HepG2 (cell line): ENCODE measurements around the gene CDH23. TPM values are rescaled to one million over a fixed set of nuclear protein-coding genes. Genes with fewer than 3 reads are reported as not detected.

Experiments used
- ATAC-seq: fragments of 200-7000 bp; cut with Tn5 transposase; 3 replicates; pipeline ENCODE4 v1.9.1; 2020; ENCODE audit warnings: mild to moderate bottlenecking, moderate library complexity
- BruUV-seq: library from RNA; stranded (reverse); fragments of 400-500 nt; replicated peaks from 2 replicates; lab custom pipeline; 2021; lab: Mats Ljungman, UMichigan
- CTCF ChIA-PET: fragments of 300-600 bp; formaldehyde crosslinking; extraction: SDS; loops from one replicate; lab custom pipeline; 2021; ENCODE audit warnings: low total read pairs, inconsistent platforms, low intra/inter-chr PET ratio; lab: Yijun Ruan, JAX
- POLR2A ChIA-PET: fragments of 350-600 bp; sonication (Branson Sonifier 250); formaldehyde crosslinking; loops from one replicate; lab custom pipeline; 2020; ENCODE audit warnings: antibody characterized with exemption, inconsistent platforms; lab: Yijun Ruan, JAX
- DNase-seq: peaks from one replicate; pipeline ENCODE4 v3.0.0-alpha.2; 2015; ENCODE audit warnings: low spot score
- FAIRE-seq: peaks from 3 replicates; lab custom pipeline; 2011; peaks lifted over from hg19 to GRCh38; lab: Jason Lieb, UNC
- H2AFZ ChIP-seq: one replicate; pipeline ENCODE4 v1.6.1; 2011; ENCODE audit warnings: low read length, inconsistent platforms
- H3K27ac ChIP-seq: fragments of 300-600 bp; 3 replicates; pipeline ENCODE4 v1.8.0; 2011; ENCODE audit warnings: mixed run types, mild to moderate bottlenecking, mixed read lengths, low read length, inconsistent platforms; ENCODE audit not compliant: insufficient read depth; ENCODE audit errors: extremely low read length
- H3K27me3 ChIP-seq, 2 experiments: fragments of 200-600 bp in 1 of 2; 2 replicates in 1 of 2; 3 replicates in 1 of 2; pipeline versions ENCODE4 v1.6.0 to v1.8.0; 2011; ENCODE audit warnings: low read length in 2 of 2, mild to moderate bottlenecking in 2 of 2, moderate library complexity in 2 of 2, inconsistent platforms in 1 of 2; ENCODE audit not compliant: insufficient read depth in 2 of 2, control insufficient read depth in 1 of 2
- H3K36me3 ChIP-seq, 2 experiments: fragments of 200-600 bp in 1 of 2; replicated peaks in 1 of 2; 2 replicates in 1 of 2; 3 replicates in 1 of 2; pipeline versions ENCODE4 v1.5.1 to v1.8.0; 2011; ENCODE audit warnings: low read length in 2 of 2, inconsistent platforms in 1 of 2; ENCODE audit not compliant: insufficient read depth in 2 of 2, control insufficient read depth in 1 of 2
- H3K4me1 ChIP-seq: 2 replicates; pipeline ENCODE4 v1.5.1; 2012; ENCODE audit warnings: low read length, inconsistent platforms; ENCODE audit not compliant: insufficient read depth
- H3K4me2 ChIP-seq: 2 replicates; pipeline ENCODE4 v1.6.0; 2011; ENCODE audit warnings: low read depth, low read length, inconsistent platforms
- H3K4me3 ChIP-seq, 3 experiments: fragments of 200-600 bp in 1 of 3; sonication (generic), shearing (Covaris generic) in 1 of 3; replicated peaks in 1 of 3; 2 replicates each; pipeline ENCODE4 v1.5.1; 2011 to 2016; ENCODE audit warnings: low read length in 3 of 3, inconsistent platforms in 2 of 3, low read depth in 2 of 3, mild to moderate bottlenecking in 2 of 3, control low read depth in 1 of 3, mixed read lengths in 1 of 3; ENCODE audit not compliant: insufficient read depth in 1 of 3
- H3K79me2 ChIP-seq: one replicate; pipeline ENCODE4 v1.6.1; 2011; ENCODE audit warnings: low read length, inconsistent platforms; ENCODE audit not compliant: insufficient read depth
- H3K9ac ChIP-seq: 2 replicates; pipeline ENCODE4 v1.6.0; 2011; ENCODE audit warnings: mild to moderate bottlenecking, low read depth, low read length, inconsistent platforms; ENCODE audit not compliant: insufficient read depth
- H3K9me3 ChIP-seq: 2 replicates; pipeline ENCODE4 v1.5.1; 2012; ENCODE audit warnings: mild to moderate bottlenecking, low read length
- H4K20me1 ChIP-seq: 2 replicates; pipeline ENCODE4 v1.6.0; 2011; ENCODE audit warnings: inconsistent platforms, mild to moderate bottlenecking, low read length, moderate library complexity; ENCODE audit not compliant: insufficient read depth
- ARNTL ChIP-seq: sonication (generic); formaldehyde crosslinking; IDR thresholded peaks from 2 replicates; pipeline ENCODE4 v1.4.0; 2020; ENCODE audit warnings: mild to moderate bottlenecking, missing genetic modification reagents
- GLMP ChIP-seq: sonication (generic); formaldehyde crosslinking; IDR thresholded peaks from 2 replicates; pipeline ENCODE4 v1.9.0; 2021; ENCODE audit warnings: missing genetic modification reagents, mild to moderate bottlenecking, borderline replicate concordance
- POLR2AphosphoS5 ChIP-seq: IDR thresholded peaks from 2 replicates; pipeline ENCODE4 v1.6.1; 2012; ENCODE audit warnings: low read depth, low read length
- SNAI1 ChIP-seq: sonication (generic); formaldehyde crosslinking; IDR thresholded peaks from 2 replicates; pipeline ENCODE4 v1.5.0; 2020; ENCODE audit warnings: mild to moderate bottlenecking, missing genetic modification reagents, borderline replicate concordance
- ZFP90 ChIP-seq: sonication (generic); formaldehyde crosslinking; IDR thresholded peaks from 2 replicates; pipeline ENCODE4 v1.8.0; 2022; ENCODE audit warnings: missing genetic modification reagents, mild to moderate bottlenecking, inconsistent platforms, borderline replicate concordance
- ZNF225 ChIP-seq: sonication (generic); formaldehyde crosslinking; IDR thresholded peaks from 2 replicates; pipeline ENCODE4 v1.4.0; 2020; ENCODE audit warnings: mild to moderate bottlenecking, missing genetic modification reagents
- ZNF724P ChIP-seq: sonication (generic); formaldehyde crosslinking; IDR thresholded peaks from 2 replicates; pipeline ENCODE4 v1.8.0; 2022; ENCODE audit warnings: missing genetic modification reagents, borderline replicate concordance
- WGBS: methylation state at CpG from one replicate; pipeline ENCODE4 v1.1.6; 2017; ENCODE audit warnings: low lambda C conversion rate; 5-methylcytosine and 5-hydroxymethylcytosine counted together
- in situ Hi-C: cut with HindIII; loops from 2 replicates; pipeline ENCODE4 v1.10.0; 2017; ENCODE audit warnings: low pct_unique_long_range_greater_than_20kb; ENCODE audit not compliant: extremely low pct_ligation_motif_present
- intact Hi-C: fragments of 100-400 bp; cut with micrococcal nuclease; formaldehyde crosslinking; loops from one replicate; pipeline ENCODE4 v1.10.0; 2022; ENCODE audit not compliant: unreplicated experiment
- polyA plus RNA-seq, 8 experiments: library from polyadenylated mRNA; depleted of rRNA in 3 of 8; stranded (reverse) in 7 of 8; unstranded in 1 of 8; fragments of >200 nt; fragmentation: Illumina TruSeq in 4 of 8; extraction: Trizol in 4 of 8; gene quantifications; 2 replicates each; pipeline versions ENCODE4 v1.2.1 to v1.2.3, GENCODE V29; 2011 to 2016; ENCODE audit warnings: low read depth in 4 of 8, missing spikeins in 1 of 8, mixed read lengths in 1 of 8; ENCODE audit not compliant: insufficient read depth in 1 of 8
- total RNA-seq, 5 experiments: library from RNA; depleted of rRNA; stranded (reverse); fragments of >200 nt; fragmentation: Illumina TruSeq; extraction: Trizol; gene quantifications; 2 replicates each; pipeline ENCODE4 v1.2.3, GENCODE V29; 2016; ENCODE audit warnings: low read depth in 1 of 5
- TF ChIP-seq, protein P1 (sequence below): sonication (generic); formaldehyde crosslinking; IDR thresholded peaks from 2 replicates; pipeline ENCODE4 v1.5.0; 2020; ENCODE audit warnings: mild to moderate bottlenecking, missing genetic modification reagents
- TF ChIP-seq, protein P2 (sequence below), 2 experiments: IDR thresholded peaks; 2 replicates each; pipeline ENCODE4 v1.6.1; 2011 to 2012; ENCODE audit warnings: low read length in 2 of 2, borderline replicate concordance in 1 of 2, low read depth in 1 of 2, mild to moderate bottlenecking in 1 of 2, moderate library complexity in 1 of 2
- TF ChIP-seq, protein P3 (sequence below): sonication (generic); formaldehyde crosslinking; IDR thresholded peaks from 2 replicates; pipeline ENCODE4 v1.4.0; 2020; ENCODE audit warnings: low read depth, mild to moderate bottlenecking, missing genetic modification reagents

Gene CDH23
- total and polyA plus RNA-seq, 2 of the 13 experiments (the other 11 are each of a cell fraction or from before 2014, with no cell fraction given), result 0.13 TPM; not detected in 1

DNA sequence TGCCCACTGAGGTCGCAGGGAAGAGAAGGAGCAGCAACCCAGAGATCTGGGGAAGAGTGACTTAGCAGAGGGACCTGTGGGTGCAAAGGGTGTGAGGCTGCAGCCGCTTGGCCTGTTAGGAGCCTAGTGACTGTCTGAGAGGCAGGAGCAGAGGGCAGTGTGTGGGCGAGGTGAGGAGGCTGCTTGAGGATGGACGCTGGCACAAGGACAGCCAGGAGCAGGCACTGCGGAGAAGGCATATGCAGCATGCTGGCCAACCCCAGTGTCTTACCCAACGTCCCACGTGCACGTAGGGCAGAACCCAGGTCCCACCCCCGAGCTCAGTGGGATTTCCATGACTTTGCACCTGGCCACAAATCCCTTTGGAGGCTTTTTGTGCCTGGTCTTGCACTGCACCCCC is 268.7 kb downstream of the CDH23 start:
- ATAC-seq (no peak), DNase-seq (no peak), FAIRE-seq (no peak)
- in situ Hi-C loops, result no loop called here
- Histone ChIP-seq H3K4me3 (no peak overlapping the region), H3K4me1 (no peaks in the 10 kb centered on the region), H3K36me3 (no peaks in the 10 kb centered on the region), H3K4me2 (no peak overlapping the region), H3K27ac (no peak overlapping the region), H2AFZ (no peak overlapping the region), H3K27me3 (peaks cover 4 to 5% of the 10 kb centered on the region in 2 experiments; a peak in 2 of 5 replicates), H3K9ac (no peak overlapping the region), H3K79me2 (no peaks in the 10 kb centered on the region), H3K9me3 (no peaks in the 10 kb centered on the region), H4K20me1 (no peaks in the 10 kb centered on the region)
- TF ChIP-seq, protein P1, sequence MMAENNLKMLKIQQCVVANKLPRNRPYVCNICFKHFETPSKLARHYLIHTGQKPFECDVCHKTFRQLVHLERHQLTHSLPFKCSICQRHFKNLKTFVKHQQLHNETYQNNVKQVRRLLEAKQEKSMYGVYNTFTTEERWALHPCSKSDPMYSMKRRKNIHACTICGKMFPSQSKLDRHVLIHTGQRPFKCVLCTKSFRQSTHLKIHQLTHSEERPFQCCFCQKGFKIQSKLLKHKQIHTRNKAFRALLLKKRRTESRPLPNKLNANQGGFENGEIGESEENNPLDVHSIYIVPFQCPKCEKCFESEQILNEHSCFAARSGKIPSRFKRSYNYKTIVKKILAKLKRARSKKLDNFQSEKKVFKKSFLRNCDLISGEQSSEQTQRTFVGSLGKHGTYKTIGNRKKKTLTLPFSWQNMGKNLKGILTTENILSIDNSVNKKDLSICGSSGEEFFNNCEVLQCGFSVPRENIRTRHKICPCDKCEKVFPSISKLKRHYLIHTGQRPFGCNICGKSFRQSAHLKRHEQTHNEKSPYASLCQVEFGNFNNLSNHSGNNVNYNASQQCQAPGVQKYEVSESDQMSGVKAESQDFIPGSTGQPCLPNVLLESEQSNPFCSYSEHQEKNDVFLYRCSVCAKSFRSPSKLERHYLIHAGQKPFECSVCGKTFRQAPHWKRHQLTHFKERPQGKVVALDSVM (CRISPR knock-in tag), result no peak
- TF ChIP-seq, protein P2, sequence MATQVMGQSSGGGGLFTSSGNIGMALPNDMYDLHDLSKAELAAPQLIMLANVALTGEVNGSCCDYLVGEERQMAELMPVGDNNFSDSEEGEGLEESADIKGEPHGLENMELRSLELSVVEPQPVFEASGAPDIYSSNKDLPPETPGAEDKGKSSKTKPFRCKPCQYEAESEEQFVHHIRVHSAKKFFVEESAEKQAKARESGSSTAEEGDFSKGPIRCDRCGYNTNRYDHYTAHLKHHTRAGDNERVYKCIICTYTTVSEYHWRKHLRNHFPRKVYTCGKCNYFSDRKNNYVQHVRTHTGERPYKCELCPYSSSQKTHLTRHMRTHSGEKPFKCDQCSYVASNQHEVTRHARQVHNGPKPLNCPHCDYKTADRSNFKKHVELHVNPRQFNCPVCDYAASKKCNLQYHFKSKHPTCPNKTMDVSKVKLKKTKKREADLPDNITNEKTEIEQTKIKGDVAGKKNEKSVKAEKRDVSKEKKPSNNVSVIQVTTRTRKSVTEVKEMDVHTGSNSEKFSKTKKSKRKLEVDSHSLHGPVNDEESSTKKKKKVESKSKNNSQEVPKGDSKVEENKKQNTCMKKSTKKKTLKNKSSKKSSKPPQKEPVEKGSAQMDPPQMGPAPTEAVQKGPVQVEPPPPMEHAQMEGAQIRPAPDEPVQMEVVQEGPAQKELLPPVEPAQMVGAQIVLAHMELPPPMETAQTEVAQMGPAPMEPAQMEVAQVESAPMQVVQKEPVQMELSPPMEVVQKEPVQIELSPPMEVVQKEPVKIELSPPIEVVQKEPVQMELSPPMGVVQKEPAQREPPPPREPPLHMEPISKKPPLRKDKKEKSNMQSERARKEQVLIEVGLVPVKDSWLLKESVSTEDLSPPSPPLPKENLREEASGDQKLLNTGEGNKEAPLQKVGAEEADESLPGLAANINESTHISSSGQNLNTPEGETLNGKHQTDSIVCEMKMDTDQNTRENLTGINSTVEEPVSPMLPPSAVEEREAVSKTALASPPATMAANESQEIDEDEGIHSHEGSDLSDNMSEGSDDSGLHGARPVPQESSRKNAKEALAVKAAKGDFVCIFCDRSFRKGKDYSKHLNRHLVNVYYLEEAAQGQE (IDR thresholded peaks at IDR 0.05; ENCODE audit: borderline replicate concordance in 1 of 2, low read depth in 1 of 2, low read length in 2 of 2), result no peak
- TF ChIP-seq ARNTL (CRISPR knock-in tag) (no peak), POLR2AphosphoS5 (no peak), ZNF724P (CRISPR knock-in tag) (no peak), GLMP (CRISPR knock-in tag) (no peak), SNAI1 (no peak), ZNF225 (CRISPR knock-in tag) (no peak), ZFP90 (no peak)
- TF ChIP-seq, protein P3, sequence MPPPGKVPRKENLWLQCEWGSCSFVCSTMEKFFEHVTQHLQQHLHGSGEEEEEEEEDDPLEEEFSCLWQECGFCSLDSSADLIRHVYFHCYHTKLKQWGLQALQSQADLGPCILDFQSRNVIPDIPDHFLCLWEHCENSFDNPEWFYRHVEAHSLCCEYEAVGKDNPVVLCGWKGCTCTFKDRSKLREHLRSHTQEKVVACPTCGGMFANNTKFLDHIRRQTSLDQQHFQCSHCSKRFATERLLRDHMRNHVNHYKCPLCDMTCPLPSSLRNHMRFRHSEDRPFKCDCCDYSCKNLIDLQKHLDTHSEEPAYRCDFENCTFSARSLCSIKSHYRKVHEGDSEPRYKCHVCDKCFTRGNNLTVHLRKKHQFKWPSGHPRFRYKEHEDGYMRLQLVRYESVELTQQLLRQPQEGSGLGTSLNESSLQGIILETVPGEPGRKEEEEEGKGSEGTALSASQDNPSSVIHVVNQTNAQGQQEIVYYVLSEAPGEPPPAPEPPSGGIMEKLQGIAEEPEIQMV (CRISPR knock-in tag), result no peak
- 31% methylated on average over 8 of the region's 9 CpGs for WGBS
- intact Hi-C loops, result no loop called here
- ChIA-PET POLR2A (no interaction called here), CTCF (no interaction called here)
- BruUV-seq, result no TSS peak
